Neuron (in vitro differentiated cells): ENCODE data around the gene QRICH1.

Source experiments
- H2AFZ ChIP-seq: one replicate; pipeline ENCODE4 v1.6.1; 2013; ENCODE audit warnings: low read depth, mild to moderate bottlenecking, inconsistent platforms, low read length, moderate library complexity
- H3K27me3 ChIP-seq: one replicate; pipeline ENCODE4 v1.6.1; 2013; ENCODE audit warnings: low read length; ENCODE audit not compliant: insufficient read depth
- H3K36me3 ChIP-seq: one replicate; pipeline ENCODE4 v1.6.1; 2013; ENCODE audit warnings: low read length; ENCODE audit not compliant: insufficient read depth
- H3K4me1 ChIP-seq: one replicate; pipeline ENCODE4 v1.6.1; 2013; ENCODE audit warnings: low read length; ENCODE audit not compliant: insufficient read depth
- H3K4me3 ChIP-seq: 2 replicates; pipeline ENCODE4 v1.5.1; 2013; ENCODE audit warnings: mild to moderate bottlenecking, low read length, moderate library complexity
- H3K9me3 ChIP-seq: one replicate; pipeline ENCODE4 v1.6.1; 2013; ENCODE audit warnings: low read length

QRICH1 gene

GRCh38 chr3:48989796-48990635 lies 103.9 kb downstream of the QRICH1 start, which contains the start of gene P4HTM:
Gene P4HTM (plus strand): TSS chr3:48990241. CDS start chr3:48990257, 16 bp downstream.
- Histone ChIP-seq H3K9me3 (no peaks in the 10 kb centered on the region), H3K4me1 (peaks cover 19% of the 10 kb centered on the region), H3K27me3 (no peaks in the 10 kb centered on the region), H3K36me3 (peaks cover 11% of the 10 kb centered on the region), H3K4me3 (peak within 1 kb of the TSS; percentile 65), H2AFZ (peak within 1 kb of the TSS; percentile 53)

DNA sequence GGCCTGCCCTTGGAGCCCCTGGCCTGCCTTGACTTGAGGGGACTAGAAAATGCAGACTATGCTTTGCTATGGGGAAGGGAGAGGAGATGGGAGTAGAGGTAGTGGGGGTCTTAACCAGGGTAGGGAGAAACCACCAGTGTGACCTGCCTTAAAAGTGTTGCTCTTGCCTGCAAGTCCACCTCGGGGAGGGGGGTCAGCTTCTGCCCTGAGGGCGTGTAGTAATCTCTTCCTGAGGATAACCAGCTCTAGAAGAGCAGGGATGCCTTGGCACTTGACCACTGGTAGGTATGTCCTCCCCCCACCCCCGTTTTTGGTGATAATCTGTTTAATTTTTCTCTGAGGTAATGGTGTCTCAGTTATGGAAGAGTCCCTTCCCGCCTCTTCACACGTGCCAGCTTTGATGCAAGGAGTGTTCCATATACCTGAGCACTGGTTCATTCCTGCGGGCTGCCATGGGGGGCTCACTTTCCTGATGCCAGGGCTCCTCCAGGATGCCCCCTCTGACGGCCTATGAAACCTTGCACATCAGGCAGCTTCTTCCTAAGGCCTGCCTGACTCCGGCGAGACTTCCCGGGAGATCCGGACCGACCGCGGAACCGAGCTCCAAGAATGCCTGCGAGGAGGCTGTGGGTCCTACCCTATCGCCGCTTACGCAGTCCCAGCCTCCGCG lies 104.6 kb downstream of the QRICH1 start:
- peaks cover 19% of the 10 kb centered on the region for H3K4me1 ChIP-seq
- peaks cover 15% of the 10 kb centered on the region for H3K36me3 ChIP-seq
- H3K4me3 ChIP-seq = peak overlapping the region; percentile 65
- no peaks in the 10 kb centered on the region for H3K9me3 ChIP-seq
- H3K27me3 ChIP-seq = no peaks in the 10 kb centered on the region
- H2AFZ ChIP-seq = peak overlapping the region; percentile 53

DNA sequence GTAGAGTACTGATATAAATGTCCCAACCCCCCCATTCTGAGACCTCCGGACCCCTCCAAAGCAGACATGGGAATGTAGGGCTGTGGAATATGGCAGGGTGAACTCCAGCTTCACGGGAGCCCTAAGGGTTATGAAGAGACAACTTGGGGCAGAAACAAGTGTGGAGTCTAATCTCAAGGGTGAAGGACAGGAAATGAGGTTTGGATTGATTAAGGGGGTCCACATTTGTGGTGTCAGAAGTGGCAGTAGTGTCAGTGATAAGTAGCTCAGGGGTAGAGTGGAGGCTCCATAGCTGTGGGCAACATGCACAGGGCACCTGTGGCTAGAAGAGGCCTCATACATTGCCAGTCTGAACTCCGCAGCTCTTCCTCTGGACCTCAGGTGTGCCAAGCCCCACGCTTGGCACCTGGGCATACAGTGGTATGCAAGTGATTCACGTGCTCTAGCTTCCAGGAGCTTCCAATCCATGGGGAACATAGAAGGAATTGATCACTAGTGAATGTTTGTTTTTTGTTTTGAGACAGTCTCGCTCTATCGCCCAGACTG lies 108.0 kb downstream of the QRICH1 start:
- Histone ChIP-seq H3K9me3 (no peaks in the 10 kb centered on the region), H2AFZ (no peak overlapping the region), H3K27me3 (no peaks in the 10 kb centered on the region), H3K4me1 (peaks cover 9% of the 10 kb centered on the region), H3K4me3 (no peak overlapping the region), H3K36me3 (peaks cover 38% of the 10 kb centered on the region)

DNA sequence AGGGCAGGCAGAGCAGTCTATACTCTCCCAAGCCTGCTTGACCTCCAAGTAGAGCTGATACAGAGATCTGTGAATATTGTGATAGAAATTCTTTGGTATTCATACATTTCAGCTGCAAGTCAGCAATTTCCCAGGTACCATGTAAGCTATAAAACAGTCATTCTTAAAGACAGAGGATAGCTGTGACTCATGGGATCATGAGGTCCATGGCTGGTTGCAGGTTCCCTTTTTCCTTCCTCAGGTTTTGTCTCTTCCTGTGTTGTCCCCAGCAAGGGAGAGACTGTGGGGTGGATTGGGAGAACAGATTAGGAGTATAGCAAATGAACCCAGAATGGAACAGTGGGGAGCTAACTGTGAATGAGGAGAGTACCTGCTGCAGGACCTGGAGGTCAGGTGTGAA lies 109.2 kb downstream of the QRICH1 start:
- peaks cover 8% of the 10 kb centered on the region for H3K4me1 ChIP-seq
- H3K4me3 ChIP-seq = no peak overlapping the region
- H3K9me3 ChIP-seq = no peaks in the 10 kb centered on the region
- H3K36me3 ChIP-seq = peaks cover 47% of the 10 kb centered on the region
- no peak overlapping the region for H2AFZ ChIP-seq
- no peaks in the 10 kb centered on the region for H3K27me3 ChIP-seq

GRCh38 chr3:48983096-48983495 lies 110.8 kb downstream of the QRICH1 start:
- Histone ChIP-seq H2AFZ (no peak overlapping the region), H3K27me3 (no peaks in the 10 kb centered on the region), H3K9me3 (no peaks in the 10 kb centered on the region), H3K36me3 (peaks cover 58% of the 10 kb centered on the region), H3K4me1 (no peaks in the 10 kb centered on the region), H3K4me3 (no peak overlapping the region)

DNA sequence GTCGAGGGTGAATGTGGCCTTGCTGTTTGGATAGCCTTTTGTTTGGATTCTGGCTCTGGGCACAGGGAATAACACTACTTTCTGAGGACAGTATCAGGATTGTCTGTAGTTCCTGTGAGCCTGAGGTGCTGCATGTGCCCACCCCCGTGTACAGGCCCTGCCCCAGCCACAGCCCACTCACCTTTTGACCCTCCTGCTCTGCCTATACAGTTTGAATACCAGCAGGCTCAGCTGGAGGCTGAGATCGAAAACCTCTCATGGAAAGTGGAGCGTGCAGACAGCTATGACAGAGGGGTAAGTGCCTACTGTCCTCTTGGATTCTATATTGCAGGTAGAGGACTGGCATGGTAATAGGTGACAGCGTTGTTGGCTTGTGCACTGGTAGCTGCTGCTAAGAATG lies 111.2 kb downstream of the QRICH1 start:
- H3K4me1 ChIP-seq = no peaks in the 10 kb centered on the region
- H3K36me3 ChIP-seq = peaks cover 61% of the 10 kb centered on the region
- H3K27me3 ChIP-seq = no peaks in the 10 kb centered on the region

GRCh38 chr3:48982016-48982415 lies 111.9 kb downstream of the QRICH1 start:
- Histone ChIP-seq H3K4me3 (no peak overlapping the region), H3K36me3 (peaks cover 63% of the 10 kb centered on the region), H3K9me3 (no peaks in the 10 kb centered on the region), H3K27me3 (no peaks in the 10 kb centered on the region), H2AFZ (no peak overlapping the region), H3K4me1 (no peaks in the 10 kb centered on the region)

More for the DNA sequence above, 111.2 kb downstream of the QRICH1 start:
- no peak overlapping the region for H3K4me3 ChIP-seq
- H3K9me3 ChIP-seq = no peaks in the 10 kb centered on the region
- H2AFZ ChIP-seq = no peak overlapping the region

DNA sequence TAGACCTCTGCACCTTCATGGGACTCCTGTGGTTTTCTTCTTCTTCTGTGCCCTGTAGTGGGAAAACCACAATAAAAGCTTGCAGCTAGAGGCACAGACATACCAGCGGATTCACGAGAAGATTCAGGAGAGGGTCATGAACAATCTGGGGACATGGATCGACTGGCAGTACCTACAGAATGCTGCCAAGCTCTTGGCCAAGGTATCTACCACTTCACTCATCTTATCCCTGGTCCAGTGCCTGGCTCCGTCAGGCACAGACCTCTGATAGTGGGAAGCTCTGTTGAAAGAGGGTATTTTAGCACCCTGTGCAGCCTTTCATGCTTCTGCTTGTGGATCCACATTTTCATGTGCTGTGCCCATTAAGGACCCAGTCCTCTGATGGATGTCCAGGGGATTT lies 113.6 kb downstream of the QRICH1 start:
- H3K4me1 ChIP-seq = no peaks in the 10 kb centered on the region
- H3K27me3 ChIP-seq = no peaks in the 10 kb centered on the region
- H2AFZ ChIP-seq = no peak overlapping the region
- H3K4me3 ChIP-seq = no peak overlapping the region
- peaks cover 70% of the 10 kb centered on the region for H3K36me3 ChIP-seq
- no peaks in the 10 kb centered on the region for H3K9me3 ChIP-seq
